ENCODE results near the gene CCL13.
A peak's percentile ranks its signal among the peaks of the same experiment; 100 is the strongest.

The CCL13 gene

DNA sequence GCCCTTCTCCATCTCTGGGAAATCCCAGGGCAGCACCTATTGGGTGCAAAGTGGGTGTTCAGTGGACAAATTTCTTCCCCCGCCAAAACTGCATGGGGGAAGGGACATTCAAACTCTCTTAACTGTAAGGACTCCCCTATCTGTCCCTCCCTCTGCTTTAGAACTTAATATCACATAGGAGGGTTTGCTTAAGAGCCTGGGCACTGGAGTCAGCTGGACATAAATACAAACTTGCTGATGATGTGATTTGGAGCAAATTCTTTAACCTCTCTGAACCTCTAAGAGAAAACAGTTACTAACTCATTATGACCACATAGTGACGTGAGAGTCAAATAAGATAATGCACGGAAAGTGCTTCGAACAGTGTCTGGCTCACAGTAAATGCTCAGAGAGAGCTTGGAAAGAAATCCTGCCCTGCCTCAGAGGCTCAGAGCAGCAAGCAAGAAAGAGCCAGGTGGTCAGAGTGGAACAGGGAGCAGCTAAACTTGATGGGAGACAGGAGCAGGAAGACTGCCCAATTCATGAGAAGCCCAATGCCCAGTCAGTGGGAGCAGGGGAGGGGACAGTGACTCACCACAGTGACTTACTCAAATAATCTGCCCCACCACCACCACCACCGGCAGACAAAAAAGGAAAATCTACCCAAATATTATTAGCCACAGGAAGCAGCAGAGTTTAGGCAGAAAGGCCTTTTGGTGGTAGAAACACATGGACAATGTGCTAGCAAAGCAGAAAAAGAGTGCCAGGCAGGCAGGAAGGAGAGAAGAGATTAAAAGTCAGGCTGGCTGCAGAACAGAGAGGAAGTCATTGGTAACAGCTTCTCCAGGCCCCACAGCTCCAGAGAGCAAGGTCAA, 30.6 kb downstream of the CCL13 start:
- no peak for DNase-seq

DNA sequence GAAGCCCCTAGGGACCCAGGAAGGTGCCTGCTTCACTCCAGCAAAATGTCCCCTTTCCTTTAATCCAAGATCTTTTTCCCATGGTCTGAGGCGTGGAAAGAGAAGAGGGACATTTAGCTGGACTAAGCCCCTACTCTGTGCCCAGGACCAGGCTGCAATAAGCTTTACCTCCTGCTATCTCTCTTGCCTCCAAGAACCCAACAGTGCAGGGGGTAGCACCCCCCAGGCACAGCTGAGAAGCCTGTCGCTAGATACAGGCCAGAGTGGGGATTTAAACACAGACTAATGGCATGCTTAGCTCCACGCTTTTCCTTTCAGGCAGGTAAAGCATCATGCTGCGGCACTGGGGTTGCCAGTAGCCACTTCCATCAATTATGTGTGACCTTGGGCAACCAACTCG, 31.3 kb downstream of the CCL13 start:
- DNase-seq, result no peak

DNA sequence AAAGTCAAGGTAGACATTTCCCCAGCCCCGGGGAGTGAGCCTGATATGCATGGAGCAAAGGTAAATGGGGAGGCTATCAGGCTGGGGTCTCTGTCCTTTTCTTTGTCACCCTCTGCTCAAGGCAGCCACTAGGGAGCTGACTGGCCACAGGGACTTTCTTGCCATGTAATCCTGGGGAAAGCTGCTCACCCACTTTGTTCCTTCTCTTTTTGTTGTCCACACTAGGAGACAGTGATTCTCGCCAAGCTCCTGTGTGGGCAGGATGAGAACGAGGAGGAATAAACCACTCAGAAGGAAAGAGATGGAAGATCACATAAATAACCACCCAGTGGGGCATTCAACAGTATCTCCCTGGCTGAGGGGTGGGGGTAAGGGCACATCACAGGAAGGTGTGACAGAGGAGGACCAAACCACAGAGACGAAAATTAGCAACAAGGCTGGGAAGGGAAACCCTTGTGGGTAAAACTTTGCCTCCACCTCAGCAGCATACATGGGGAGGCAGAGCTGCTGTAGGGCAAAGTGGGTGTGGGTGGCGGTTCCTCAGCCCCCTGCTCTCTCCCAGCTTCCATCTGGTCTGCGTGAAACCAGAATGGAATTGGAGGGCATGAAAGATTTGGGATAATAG, 33.0 kb downstream of the CCL13 start:
- no peak for DNase-seq

DNA sequence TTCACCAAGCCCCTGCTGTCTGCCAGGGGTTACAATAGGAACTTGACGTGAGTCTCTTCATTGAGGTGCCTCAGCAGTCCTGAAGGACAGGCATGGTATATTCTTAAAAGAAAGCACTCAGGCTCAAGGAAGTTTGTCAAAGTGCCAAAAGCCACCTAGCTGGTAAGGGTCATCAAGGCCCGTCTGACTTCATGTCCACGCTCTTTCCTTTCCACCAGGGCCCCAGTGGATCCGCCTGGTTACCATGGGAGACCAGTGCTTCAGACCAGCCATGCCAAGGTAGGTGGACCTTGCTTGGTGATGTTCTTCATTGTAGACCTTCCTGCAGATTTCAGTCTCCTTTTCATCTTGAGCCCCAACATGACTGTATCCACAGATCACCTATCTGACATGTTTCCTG, 34.4 kb downstream of the CCL13 start:
- no peak for DNase-seq

DNA sequence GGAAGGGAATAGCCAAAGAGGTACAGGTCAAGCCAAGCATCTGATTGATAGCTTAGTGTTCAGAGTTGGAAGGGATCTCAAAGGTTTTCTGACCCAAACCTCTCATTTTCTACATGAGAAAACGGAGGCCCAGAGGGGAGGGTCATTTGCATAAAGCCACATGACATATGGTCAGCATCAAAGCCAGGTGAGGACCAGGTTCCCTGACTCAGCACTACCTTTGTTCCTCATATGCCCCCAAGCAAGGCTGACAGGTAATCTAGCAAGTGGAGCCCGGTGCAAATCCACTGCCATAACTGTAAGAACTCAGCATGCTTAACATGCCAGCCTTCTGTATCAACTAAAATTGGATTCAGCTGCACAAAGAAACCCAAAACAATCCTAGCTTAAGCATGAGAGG, 35.0 kb downstream of the CCL13 start:
- DNase-seq, result no peak

DNA sequence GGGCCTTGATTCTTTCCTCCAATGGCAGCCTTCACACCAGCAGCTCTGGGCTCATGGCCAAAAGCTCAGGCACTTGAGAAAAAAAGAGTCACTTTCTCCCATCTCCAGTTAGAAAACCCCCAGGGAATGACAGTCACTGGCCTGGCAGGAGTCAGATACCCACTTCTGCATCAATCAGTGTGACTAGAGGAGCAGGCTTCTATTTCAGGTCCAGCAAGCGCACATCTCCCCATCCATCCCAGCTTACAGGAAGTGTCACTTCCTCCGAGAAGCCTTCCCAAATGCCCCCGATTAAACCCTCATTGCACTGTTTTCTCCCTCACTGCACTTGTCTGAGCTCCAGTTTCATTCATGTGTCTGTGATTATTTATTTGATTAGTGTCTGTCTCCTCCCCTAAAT, 37.1 kb downstream of the CCL13 start:
- peak in 2 of 3 experiments; percentile 6 to 98 for DNase-seq

DNA sequence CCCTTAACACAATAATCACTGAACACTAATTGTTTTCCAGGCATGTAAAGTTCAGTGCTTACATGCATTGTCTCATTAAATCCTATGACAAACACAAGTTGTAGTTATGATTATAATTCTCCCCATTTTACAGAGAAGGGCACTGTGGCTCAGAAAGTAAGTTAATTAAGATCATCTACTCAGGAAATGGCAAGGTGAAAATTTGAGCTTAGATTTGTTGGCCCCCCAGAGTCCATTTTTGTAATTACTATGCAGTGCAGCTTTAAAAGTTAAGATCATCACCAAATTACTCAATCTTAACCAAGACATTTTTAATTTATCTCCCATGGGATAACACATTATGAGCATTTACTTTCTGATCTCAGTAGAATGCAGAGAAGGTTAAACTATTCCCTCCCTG, 41.0 kb downstream of the CCL13 start:
- no peak for DNase-seq

DNA sequence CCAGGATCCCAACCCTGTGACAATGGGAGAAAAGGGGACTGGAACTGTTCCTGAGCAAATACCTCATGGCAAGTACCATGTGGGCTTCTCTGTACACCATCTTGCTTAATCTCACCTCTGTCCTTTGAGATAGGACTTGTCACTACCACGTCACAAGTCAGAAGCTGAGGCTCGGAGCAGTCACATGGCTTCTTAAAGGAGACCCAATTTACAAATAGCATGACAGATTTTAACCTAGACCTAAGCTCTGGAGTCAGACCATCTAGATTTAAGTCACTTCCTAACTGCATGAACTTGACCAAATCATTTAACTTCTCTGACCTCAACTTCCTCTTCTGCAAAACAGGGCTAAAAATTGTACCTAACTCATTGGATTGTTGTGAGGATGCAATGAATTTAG, 42.7 kb downstream of the CCL13 start:
- no peak for DNase-seq

DNA sequence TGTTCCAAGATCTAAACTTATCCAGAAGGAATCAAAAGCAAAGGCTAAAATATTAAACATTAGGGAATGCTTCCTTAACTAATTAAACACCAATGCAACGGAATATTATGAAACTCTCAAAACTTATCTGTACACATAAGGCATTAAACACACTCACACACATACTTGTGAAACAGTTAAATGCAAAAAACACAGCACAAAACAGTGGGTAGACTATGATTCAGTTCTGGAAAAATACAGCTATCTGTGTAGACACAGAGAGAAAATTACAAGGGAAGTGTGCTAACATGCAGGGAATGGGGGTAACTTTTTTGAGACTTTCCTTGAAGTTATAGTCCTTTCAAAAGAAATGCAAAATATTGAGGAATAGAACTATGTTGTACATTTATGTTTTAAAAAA, 43.4 kb downstream of the CCL13 start:
- no peak for DNase-seq

DNA sequence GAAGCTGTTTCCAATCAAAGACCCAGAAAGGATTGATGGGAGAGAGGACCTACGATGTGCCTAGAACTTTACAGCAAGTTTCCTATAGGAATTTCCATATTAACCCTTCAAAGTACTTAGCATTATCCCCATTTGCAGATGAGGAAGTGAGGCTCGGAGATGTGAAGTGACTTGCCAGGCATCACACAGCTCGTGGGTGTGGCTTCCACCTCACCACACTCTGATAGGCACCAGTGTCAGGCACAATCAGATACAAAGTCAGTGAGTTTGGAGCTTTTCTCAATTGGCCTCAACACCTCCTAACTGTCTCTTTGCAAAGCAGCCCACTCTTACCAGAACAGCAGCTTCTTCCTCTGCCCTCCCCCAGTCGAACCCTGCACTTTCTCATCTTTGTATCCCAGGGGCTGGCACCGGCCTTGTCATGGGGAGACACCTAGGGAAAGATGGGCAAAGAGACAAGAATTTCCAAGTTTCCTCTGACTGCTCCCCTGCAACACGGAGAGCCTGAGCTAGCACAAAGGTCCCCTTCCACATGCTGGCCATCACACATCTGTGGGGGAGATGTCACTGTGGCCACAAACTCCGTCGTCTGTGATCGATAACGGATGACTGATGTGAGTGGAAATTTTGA, 44.1 kb downstream of the CCL13 start:
- DNase-seq, result no peak

DNA sequence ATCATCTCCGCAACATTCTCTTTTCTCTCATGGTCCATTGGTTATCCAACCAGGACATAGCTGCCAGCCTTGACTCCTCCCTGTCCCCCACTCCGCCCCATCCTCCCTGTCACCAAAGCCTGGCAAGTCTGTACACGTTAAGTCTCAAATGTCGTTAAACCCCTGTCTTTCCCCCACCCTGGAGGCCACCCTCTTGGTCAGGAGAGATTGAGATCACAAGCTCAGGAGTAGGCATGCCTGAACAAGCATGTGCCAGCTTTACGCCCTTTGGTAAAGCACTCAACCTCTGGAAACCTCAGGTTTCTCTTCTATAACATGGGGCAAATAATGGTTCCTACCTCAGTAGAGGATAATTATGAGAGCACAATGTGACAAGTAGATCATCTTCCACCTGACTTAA, 44.9 kb downstream of the CCL13 start:
- peak in 2 of 3 experiments; percentile 48 to 96 for DNase-seq

DNA sequence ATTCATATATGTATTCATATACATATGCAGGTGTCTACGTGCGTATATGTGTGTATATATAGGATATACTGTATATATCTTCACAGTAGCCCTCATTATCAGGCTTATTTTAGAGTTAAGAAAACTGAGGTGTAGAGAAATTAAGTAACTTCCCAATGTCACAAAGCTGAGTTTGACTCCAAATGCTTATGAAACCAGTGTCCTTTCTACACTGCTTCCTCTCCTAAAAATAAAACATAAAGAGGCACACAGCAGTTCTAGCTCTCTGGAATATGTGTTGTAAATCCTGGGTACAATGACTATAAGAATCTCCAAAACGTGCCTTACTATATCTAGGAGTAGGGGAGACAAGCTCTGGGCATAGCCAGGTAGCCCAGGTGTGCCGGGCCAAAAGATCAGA, 46.7 kb downstream of the CCL13 start:
- no peak for DNase-seq

DNA sequence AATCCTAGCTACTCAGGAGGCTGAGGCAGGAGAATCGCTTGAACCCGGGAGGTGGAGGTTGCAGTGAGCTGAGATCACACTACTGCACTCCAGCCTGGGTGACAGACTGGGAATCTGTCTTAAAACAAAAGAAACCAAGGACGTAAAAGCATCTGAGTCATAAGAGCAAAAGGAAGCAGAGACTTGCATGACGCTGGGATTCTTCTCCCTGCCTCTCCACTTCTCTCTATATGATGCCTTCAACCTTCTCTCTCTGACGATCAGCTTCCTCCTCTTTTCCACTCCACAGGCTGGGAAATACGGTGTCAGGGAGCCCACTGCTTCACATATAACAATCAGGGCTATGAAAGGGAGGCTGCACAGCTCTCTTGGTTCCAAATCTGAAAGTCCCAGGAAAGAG, 49.9 kb downstream of the CCL13 start:
- no peak for DNase-seq
